Erythroblast (primary cell): ENCODE measurements around the gene UBE2G2.

Experiments
- GATA1 ChIP-seq: IDR thresholded peaks from 2 replicates; pipeline ENCODE4 v1.6.1; 2011; ENCODE audit warnings: low read depth, mild to moderate bottlenecking, control low read depth, low read length, moderate library complexity
- POLR2A ChIP-seq: IDR thresholded peaks from 2 replicates; pipeline ENCODE4 v1.6.1; 2011; ENCODE audit warnings: mild to moderate bottlenecking, low read length

- TF ChIP-seq GATA1 (no peak), POLR2A (no peak)
Measured at GRCh38 chr21:44753357-44753756, 48.3 kb downstream of the UBE2G2 start.
